H1 (cell line): Measurements from ENCODE around the gene HYAL4.
"Not testable (repeated sequence)": the region's sequence is repeated elsewhere in the genome, so short reads cannot be mapped to it uniquely, and the experiment has no call there.

Experiments
- CTCF ChIP-seq, 3 experiments: IDR thresholded peaks; 1 replicate in 2 of 3; 2 replicates in 1 of 3; pipeline versions ENCODE4 v1.5.1 to v1.6.1; 2011; ENCODE audit warnings: low read length in 3 of 3, mild to moderate bottlenecking in 3 of 3, inconsistent platforms in 2 of 3, low read depth in 1 of 3, moderate library complexity in 1 of 3; ENCODE audit not compliant: insufficient read depth in 1 of 3; ENCODE audit errors: control extremely low read depth in 1 of 3
- EGR1 ChIP-seq: IDR thresholded peaks from 2 replicates; pipeline ENCODE4 v1.6.1; 2011; ENCODE audit warnings: low read depth, low read length, borderline replicate concordance
- EP300 ChIP-seq, 2 experiments: IDR thresholded peaks; 1 replicate in 1 of 2; 2 replicates in 1 of 2; pipeline ENCODE4 v1.6.1; 2011 to 2012; ENCODE audit warnings: low read depth in 2 of 2, low read length in 2 of 2, mild to moderate bottlenecking in 2 of 2, borderline replicate concordance in 1 of 2, inconsistent platforms in 1 of 2, moderate library complexity in 1 of 2
- NRF1 ChIP-seq: IDR thresholded peaks from 2 replicates; pipeline ENCODE4 v1.6.1; 2011; ENCODE audit warnings: mild to moderate bottlenecking, low read depth, low read length, improper control_type of control experiment
- RAD21 ChIP-seq, 2 experiments: IDR thresholded peaks in 1 of 2; conservative IDR thresholded peaks in 1 of 2; 2 replicates each; pipeline ENCODE4 v1.6.1; 2011; ENCODE audit warnings: low read depth in 2 of 2, low read length in 2 of 2, improper control_type of control experiment in 1 of 2, inconsistent platforms in 1 of 2, mild to moderate bottlenecking in 1 of 2, moderate library complexity in 1 of 2
- RXRA ChIP-seq: IDR thresholded peaks from 2 replicates; pipeline ENCODE4 v1.6.1; 2011; ENCODE audit warnings: low read depth, mild to moderate bottlenecking, low read length, moderate library complexity; ENCODE audit not compliant: insufficient read depth
- TCF12 ChIP-seq: IDR thresholded peaks from 2 replicates; pipeline ENCODE4 v1.6.1; 2011; ENCODE audit warnings: low read depth, mild to moderate bottlenecking, low read length
- TF ChIP-seq, protein P1 (sequence below): IDR thresholded peaks from 2 replicates; pipeline ENCODE4 v1.6.1; 2012; ENCODE audit warnings: low read length, inconsistent platforms
- TF ChIP-seq, protein P2 (sequence below): fragments of 300-600 bp; sonication (generic); IDR thresholded peaks from 2 replicates; pipeline ENCODE4 v1.7.1; 2012; ENCODE audit warnings: low read length, moderate library complexity, mild to moderate bottlenecking, inconsistent platforms; ENCODE audit not compliant: insufficient replicate concordance
- TF ChIP-seq, protein P3 (sequence below): IDR thresholded peaks from 2 replicates; pipeline ENCODE4 v1.6.1; 2012; ENCODE audit warnings: inconsistent platforms

GRCh38 chr7:123854291-123854690, 9.3 kb downstream of the HYAL4 start:
- not testable (repeated sequence) for TF ChIP-seq RXRA; CTCF (IDR thresholded peaks at IDR 0.05; ENCODE audit: control extremely low read depth in 1 of 3, insufficient read depth in 1 of 3, low read depth in 1 of 3, low read length in 3 of 3); EP300 (IDR thresholded peaks at IDR 0.05; ENCODE audit: borderline replicate concordance in 1 of 2, low read depth in 2 of 2, low read length in 2 of 2); EGR1; NRF1; TCF12; RAD21 (IDR thresholded peaks at IDR 0.05 in 1 of 2, conservative IDR thresholded peaks at IDR 0.05 in 1 of 2; ENCODE audit: low read depth in 2 of 2, low read length in 2 of 2)
- TF ChIP-seq, protein P1, sequence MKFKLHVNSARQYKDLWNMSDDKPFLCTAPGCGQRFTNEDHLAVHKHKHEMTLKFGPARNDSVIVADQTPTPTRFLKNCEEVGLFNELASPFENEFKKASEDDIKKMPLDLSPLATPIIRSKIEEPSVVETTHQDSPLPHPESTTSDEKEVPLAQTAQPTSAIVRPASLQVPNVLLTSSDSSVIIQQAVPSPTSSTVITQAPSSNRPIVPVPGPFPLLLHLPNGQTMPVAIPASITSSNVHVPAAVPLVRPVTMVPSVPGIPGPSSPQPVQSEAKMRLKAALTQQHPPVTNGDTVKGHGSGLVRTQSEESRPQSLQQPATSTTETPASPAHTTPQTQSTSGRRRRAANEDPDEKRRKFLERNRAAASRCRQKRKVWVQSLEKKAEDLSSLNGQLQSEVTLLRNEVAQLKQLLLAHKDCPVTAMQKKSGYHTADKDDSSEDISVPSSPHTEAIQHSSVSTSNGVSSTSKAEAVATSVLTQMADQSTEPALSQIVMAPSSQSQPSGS, result not testable (repeated sequence)
- TF ChIP-seq, protein P2, sequence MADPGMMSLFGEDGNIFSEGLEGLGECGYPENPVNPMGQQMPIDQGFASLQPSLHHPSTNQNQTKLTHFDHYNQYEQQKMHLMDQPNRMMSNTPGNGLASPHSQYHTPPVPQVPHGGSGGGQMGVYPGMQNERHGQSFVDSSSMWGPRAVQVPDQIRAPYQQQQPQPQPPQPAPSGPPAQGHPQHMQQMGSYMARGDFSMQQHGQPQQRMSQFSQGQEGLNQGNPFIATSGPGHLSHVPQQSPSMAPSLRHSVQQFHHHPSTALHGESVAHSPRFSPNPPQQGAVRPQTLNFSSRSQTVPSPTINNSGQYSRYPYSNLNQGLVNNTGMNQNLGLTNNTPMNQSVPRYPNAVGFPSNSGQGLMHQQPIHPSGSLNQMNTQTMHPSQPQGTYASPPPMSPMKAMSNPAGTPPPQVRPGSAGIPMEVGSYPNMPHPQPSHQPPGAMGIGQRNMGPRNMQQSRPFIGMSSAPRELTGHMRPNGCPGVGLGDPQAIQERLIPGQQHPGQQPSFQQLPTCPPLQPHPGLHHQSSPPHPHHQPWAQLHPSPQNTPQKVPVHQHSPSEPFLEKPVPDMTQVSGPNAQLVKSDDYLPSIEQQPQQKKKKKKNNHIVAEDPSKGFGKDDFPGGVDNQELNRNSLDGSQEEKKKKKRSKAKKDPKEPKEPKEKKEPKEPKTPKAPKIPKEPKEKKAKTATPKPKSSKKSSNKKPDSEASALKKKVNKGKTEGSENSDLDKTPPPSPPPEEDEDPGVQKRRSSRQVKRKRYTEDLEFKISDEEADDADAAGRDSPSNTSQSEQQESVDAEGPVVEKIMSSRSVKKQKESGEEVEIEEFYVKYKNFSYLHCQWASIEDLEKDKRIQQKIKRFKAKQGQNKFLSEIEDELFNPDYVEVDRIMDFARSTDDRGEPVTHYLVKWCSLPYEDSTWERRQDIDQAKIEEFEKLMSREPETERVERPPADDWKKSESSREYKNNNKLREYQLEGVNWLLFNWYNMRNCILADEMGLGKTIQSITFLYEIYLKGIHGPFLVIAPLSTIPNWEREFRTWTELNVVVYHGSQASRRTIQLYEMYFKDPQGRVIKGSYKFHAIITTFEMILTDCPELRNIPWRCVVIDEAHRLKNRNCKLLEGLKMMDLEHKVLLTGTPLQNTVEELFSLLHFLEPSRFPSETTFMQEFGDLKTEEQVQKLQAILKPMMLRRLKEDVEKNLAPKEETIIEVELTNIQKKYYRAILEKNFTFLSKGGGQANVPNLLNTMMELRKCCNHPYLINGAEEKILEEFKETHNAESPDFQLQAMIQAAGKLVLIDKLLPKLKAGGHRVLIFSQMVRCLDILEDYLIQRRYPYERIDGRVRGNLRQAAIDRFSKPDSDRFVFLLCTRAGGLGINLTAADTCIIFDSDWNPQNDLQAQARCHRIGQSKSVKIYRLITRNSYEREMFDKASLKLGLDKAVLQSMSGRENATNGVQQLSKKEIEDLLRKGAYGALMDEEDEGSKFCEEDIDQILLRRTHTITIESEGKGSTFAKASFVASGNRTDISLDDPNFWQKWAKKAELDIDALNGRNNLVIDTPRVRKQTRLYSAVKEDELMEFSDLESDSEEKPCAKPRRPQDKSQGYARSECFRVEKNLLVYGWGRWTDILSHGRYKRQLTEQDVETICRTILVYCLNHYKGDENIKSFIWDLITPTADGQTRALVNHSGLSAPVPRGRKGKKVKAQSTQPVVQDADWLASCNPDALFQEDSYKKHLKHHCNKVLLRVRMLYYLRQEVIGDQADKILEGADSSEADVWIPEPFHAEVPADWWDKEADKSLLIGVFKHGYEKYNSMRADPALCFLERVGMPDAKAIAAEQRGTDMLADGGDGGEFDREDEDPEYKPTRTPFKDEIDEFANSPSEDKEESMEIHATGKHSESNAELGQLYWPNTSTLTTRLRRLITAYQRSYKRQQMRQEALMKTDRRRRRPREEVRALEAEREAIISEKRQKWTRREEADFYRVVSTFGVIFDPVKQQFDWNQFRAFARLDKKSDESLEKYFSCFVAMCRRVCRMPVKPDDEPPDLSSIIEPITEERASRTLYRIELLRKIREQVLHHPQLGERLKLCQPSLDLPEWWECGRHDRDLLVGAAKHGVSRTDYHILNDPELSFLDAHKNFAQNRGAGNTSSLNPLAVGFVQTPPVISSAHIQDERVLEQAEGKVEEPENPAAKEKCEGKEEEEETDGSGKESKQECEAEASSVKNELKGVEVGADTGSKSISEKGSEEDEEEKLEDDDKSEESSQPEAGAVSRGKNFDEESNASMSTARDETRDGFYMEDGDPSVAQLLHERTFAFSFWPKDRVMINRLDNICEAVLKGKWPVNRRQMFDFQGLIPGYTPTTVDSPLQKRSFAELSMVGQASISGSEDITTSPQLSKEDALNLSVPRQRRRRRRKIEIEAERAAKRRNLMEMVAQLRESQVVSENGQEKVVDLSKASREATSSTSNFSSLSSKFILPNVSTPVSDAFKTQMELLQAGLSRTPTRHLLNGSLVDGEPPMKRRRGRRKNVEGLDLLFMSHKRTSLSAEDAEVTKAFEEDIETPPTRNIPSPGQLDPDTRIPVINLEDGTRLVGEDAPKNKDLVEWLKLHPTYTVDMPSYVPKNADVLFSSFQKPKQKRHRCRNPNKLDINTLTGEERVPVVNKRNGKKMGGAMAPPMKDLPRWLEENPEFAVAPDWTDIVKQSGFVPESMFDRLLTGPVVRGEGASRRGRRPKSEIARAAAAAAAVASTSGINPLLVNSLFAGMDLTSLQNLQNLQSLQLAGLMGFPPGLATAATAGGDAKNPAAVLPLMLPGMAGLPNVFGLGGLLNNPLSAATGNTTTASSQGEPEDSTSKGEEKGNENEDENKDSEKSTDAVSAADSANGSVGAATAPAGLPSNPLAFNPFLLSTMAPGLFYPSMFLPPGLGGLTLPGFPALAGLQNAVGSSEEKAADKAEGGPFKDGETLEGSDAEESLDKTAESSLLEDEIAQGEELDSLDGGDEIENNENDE, result not testable (repeated sequence)
- TF ChIP-seq, protein P3, sequence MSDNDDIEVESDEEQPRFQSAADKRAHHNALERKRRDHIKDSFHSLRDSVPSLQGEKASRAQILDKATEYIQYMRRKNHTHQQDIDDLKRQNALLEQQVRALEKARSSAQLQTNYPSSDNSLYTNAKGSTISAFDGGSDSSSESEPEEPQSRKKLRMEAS, result not testable (repeated sequence)
